ENCODE data around the gene OSBPL3. TPM values are rescaled to one million over a fixed set of nuclear protein-coding genes. Genes with fewer than 3 reads are reported as not detected.

Gene OSBPL3
- total RNA-seq, 1 experiment from 2014 or later, result 45.1 TPM

GRCh38 chr7:24885305-24885704, 94.7 kb downstream of the OSBPL3 start:
- BruUV-seq (replicated peaks), result no TSS peak
- 0 out of 2 replicates have a peak, but pooled peaks cover 1% of the 10 kb centered on the region for H3K36me3 ChIP-seq (ENCODE audit: control insufficient read depth, insufficient read depth, low read length)
- no peaks in the 10 kb centered on the region for H3K27me3 ChIP-seq (replicated peaks; ENCODE audit: control insufficient read depth, insufficient read depth, low read length)
- H3K9me3 Mint-ChIP-seq (ENCODE audit: unreplicated experiment), result no peaks in the 10 kb centered on the region
- ChIA-PET CTCF (interaction anchor here (0.5 to 1.7 kb wide), 3 partner anchors 16 to 94 kb away, joined by 3 to 9 read pairs (median 5); partner anchors contain the start of gene OSBPL3), POLR2A (no interaction called here)
- no peak overlapping the region for H3K4me3 ChIP-seq (ENCODE audit: low read depth, low read length)
- DNase-seq, result no peak
- no peak overlapping the region for H3K4me3 Mint-ChIP-seq (ENCODE audit: unreplicated experiment)
- peaks cover 7% of the 10 kb centered on the region for H3K4me1 Mint-ChIP-seq (ENCODE audit: low read depth, unreplicated experiment)
- no peaks in the 10 kb centered on the region for H3K9me3 ChIP-seq
- no peaks in the 10 kb centered on the region for H3K36me3 Mint-ChIP-seq (ENCODE audit: insufficient read depth, unreplicated experiment)
- TF ChIP-seq CTCF (IDR thresholded peaks at IDR 0.05; ENCODE audit: insufficient read depth in 1 of 2, low read depth in 1 of 2, low read length in 1 of 2, severe bottlenecking in 1 of 2, unreplicated experiment in 1 of 2), result no peak
- no peak overlapping the region for H3K27ac Mint-ChIP-seq (ENCODE audit: unreplicated experiment)
- no peaks in the 10 kb centered on the region for H3K4me1 ChIP-seq
- no peaks in the 10 kb centered on the region for H3K27me3 Mint-ChIP-seq (ENCODE audit: insufficient read depth, unreplicated experiment)
- intact Hi-C loops (cut with micrococcal nuclease; ENCODE audit: unreplicated experiment), result no loop called here

- no peak overlapping the region for H3K4me3 Mint-ChIP-seq (ENCODE audit: unreplicated experiment)
- H3K27ac Mint-ChIP-seq (ENCODE audit: unreplicated experiment), result no peak overlapping the region
- Histone ChIP-seq H3K36me3 (ENCODE audit: control insufficient read depth, insufficient read depth, low read length) (0 out of 2 replicates have a peak, but pooled peaks cover 1% of the 10 kb centered on the region), H3K4me1 (no peaks in the 10 kb centered on the region), H3K9me3 (no peaks in the 10 kb centered on the region), H3K27me3 (replicated peaks; ENCODE audit: control insufficient read depth, insufficient read depth, low read length) (no peaks in the 10 kb centered on the region), H3K4me3 (ENCODE audit: low read depth, low read length) (no peak overlapping the region)
- intact Hi-C loops (cut with micrococcal nuclease; ENCODE audit: unreplicated experiment), result loop anchor here (5.0 kb wide), 1 partner anchor 208 kb away; no protein-coding TSS in a partner anchor
- ChIA-PET CTCF (interaction anchor here (1.7 kb wide), 1 partner anchor 95 kb away, joined by 9 read pairs; the partner anchor contains the start of gene OSBPL3), POLR2A (no interaction called here)
- no peaks in the 10 kb centered on the region for H3K36me3 Mint-ChIP-seq (ENCODE audit: insufficient read depth, unreplicated experiment)
- peaks cover 7% of the 10 kb centered on the region for H3K4me1 Mint-ChIP-seq (ENCODE audit: low read depth, unreplicated experiment)
- no peaks in the 10 kb centered on the region for H3K9me3 Mint-ChIP-seq (ENCODE audit: unreplicated experiment)
- no peaks in the 10 kb centered on the region for H3K27me3 Mint-ChIP-seq (ENCODE audit: insufficient read depth, unreplicated experiment)
- no peak for DNase-seq
- no peak for TF ChIP-seq CTCF (IDR thresholded peaks at IDR 0.05; ENCODE audit: insufficient read depth in 1 of 2, low read depth in 1 of 2, low read length in 1 of 2, severe bottlenecking in 1 of 2, unreplicated experiment in 1 of 2)
- BruUV-seq (replicated peaks), result no TSS peak
Measured at GRCh38 chr7:24884401-24884800, 95.6 kb downstream of the OSBPL3 start.

- BruUV-seq (replicated peaks), result no TSS peak
- H3K27me3 ChIP-seq (replicated peaks; ENCODE audit: control insufficient read depth, insufficient read depth, low read length), result no peaks in the 10 kb centered on the region
- H3K9me3 ChIP-seq, result no peaks in the 10 kb centered on the region
- DNase-seq, result no peak
- CTCF ChIA-PET, result interaction anchor here (1.4 kb wide), 1 partner anchor 71 kb away, joined by 5 read pairs; no protein-coding TSS in a partner anchor
- H3K36me3 Mint-ChIP-seq (ENCODE audit: insufficient read depth, unreplicated experiment), result no peaks in the 10 kb centered on the region
- no peaks in the 10 kb centered on the region for H3K9me3 Mint-ChIP-seq (ENCODE audit: unreplicated experiment)
- no peaks in the 10 kb centered on the region for H3K27me3 Mint-ChIP-seq (ENCODE audit: insufficient read depth, unreplicated experiment)
- no peaks in the 10 kb centered on the region for H3K4me1 ChIP-seq
- no peak overlapping the region for H3K4me3 Mint-ChIP-seq (ENCODE audit: unreplicated experiment)
- intact Hi-C loops (cut with micrococcal nuclease; ENCODE audit: unreplicated experiment), result loop anchor here (5.0 kb wide), 1 partner anchor 209 kb away; no protein-coding TSS in a partner anchor
- H3K36me3 ChIP-seq (ENCODE audit: control insufficient read depth, insufficient read depth, low read length), result 0 out of 2 replicates have a peak, but pooled peaks cover 1% of the 10 kb centered on the region
- H3K4me3 ChIP-seq (ENCODE audit: low read depth, low read length), result no peak overlapping the region
- no peak overlapping the region for H3K27ac Mint-ChIP-seq (ENCODE audit: unreplicated experiment)
- peaks cover 7% of the 10 kb centered on the region for H3K4me1 Mint-ChIP-seq (ENCODE audit: low read depth, unreplicated experiment)
- POLR2A ChIA-PET, result no interaction called here
- no peak for TF ChIP-seq CTCF (IDR thresholded peaks at IDR 0.05; ENCODE audit: insufficient read depth in 1 of 2, low read depth in 1 of 2, low read length in 1 of 2, severe bottlenecking in 1 of 2, unreplicated experiment in 1 of 2)
Measured at GRCh38 chr7:24883622-24884013, 96.4 kb downstream of the OSBPL3 start.
